Activated effector memory CD4-positive, alpha-beta T cell treated with anti-CD3 and anti-CD28 coated beads, Interleukin-2, amount 50 U/mL, for 16 hours (primary cell): ENCODE data around the gene RFNG.
"Not testable (repeated sequence)": the region's sequence is repeated elsewhere in the genome, so short reads cannot be mapped to it uniquely, and the experiment has no call there.

ENCODE experiments used
- DNase-seq: peaks from one replicate; pipeline ENCODE4 v3.0.0-alpha.2; 2020

RFNG gene

DNA sequence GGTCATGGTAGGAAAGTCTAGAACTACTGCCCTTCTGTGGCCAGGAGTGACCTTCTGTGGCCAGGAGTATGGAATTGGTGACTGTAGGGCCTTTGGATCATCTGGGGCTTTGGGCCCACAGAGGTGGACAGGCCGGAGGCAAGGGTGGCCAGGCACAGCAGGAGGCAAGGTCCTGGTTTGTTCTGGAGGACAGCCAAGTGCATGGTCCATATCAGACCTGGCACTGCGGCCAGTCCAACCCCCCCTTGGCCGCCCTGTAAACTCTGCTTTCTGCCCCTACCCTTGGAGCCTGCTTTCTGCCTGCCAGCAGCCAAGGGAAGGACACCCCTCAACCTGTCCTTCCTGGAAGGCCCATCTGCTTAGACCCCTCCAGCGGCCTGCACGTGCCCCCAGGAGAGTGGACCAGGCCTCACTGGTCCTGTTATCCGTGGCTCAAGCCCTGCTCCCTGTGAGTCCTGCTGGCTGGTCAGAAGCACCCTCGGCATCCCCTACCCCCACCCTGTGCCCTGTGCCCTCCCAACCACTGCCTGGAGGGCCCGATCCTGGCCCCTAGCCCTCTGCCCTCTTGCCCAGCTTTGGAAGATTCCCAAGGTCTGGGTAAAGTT is 11.8 kb downstream of the RFNG start:
- DNase-seq: no peak

DNA sequence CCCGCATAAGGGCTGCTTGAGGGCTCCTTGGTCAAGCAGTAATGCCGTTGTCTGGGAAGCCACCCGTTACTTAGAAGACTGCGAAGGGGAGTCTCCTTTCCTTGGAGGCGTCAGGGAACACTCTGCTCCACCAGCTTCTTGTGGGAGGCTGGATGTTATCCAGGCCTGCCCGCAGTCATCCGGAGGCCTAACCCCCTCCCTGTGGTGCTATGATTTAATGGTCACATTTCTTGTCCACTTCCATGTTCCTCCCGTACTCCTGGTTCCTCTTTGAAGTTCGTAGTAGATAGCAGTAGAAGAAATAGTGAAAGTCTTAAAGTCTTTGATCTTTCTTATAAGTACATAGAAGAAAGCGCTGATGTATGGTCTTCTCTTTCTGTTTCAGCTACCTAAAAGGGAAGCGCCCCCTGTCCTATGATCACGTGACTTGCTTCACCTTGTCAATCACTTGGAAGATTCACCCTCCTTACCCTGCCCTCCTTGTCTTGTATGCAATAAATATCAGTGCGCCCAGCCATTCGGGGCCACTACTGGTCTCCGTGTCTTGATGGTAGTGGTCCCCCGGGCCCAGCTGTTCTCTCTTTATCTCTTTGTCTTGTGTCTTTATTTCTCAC is 12.7 kb downstream of the RFNG start:
- not testable (repeated sequence) for DNase-seq

GRCh38 chr17:82037889-82038195 is 13.8 kb downstream of the RFNG start:
- no peak for DNase-seq

DNA sequence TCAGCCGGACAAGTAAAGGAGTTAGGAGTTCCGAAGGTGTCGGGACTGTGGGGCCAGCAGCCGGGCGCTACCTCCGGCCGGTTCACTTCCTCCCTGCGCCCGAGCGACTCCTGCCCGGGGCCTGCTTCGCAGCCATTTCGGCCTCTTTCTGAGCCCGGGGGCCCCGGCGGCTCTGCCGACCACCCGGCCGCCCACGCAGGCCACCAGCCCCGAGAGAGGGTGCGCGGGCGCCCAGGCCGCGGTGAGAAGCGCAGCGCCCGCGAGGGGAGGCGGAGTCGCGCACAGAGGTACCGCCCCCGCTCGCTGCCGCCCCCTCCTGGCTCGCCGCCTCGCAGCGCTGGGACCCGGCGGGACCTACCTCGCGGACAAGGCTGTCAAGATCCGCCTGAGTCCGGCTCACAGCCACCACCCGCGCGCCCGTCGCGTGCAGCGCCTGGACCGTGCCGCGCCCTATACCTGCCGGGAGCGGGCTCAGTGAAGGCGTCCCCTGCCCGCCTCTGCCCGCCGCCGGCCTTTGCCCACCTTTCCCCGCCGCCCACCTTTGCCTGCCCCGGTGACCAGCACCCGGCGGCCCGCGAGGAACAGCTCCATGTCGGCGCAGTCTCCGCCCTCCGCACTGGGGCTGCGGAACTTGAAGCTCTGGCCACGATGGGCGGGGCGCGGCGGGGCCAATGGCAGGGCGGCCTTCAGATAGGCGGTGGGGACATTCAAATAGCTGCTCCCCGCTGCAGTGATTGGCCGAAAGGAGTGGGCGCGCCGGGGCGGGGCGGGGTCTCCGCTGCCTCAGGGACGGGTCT is 14.3 kb downstream of the RFNG start, which contains the start of gene DCXR:
Gene DCXR, minus strand, starts transcription at position 606 of the 797 bp plus-strand sequence. Its CDS starts 15 bp downstream, at position 591.
- peak; percentile 98 for DNase-seq

- peak; percentile 68 for DNase-seq
Observed at GRCh38 chr17:82036634-82037091, 14.9 kb downstream of the RFNG start.

GRCh38 chr17:82035956-82036633 is 15.5 kb downstream of the RFNG start:
- DNase-seq: no peak

DNA sequence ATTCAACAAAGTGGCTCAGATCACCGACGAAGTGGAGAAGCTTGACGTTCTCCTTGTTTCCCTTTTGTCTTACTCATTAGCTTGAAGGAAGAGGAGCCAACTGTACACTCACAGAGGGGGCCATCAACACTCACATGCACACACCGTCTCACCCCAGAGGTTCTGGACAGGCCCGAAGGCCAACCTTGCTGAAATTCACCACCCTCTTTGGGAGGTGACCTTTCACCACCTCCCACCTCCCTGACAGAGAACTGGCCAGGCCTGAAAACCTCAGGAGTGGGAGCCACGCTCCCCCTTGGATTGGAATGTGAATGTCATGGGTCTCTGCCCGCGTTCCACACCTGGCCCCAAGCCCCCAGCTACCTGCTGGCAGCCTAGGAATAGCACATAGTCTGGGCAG is 16.1 kb downstream of the RFNG start:
- no peak for DNase-seq

DNA sequence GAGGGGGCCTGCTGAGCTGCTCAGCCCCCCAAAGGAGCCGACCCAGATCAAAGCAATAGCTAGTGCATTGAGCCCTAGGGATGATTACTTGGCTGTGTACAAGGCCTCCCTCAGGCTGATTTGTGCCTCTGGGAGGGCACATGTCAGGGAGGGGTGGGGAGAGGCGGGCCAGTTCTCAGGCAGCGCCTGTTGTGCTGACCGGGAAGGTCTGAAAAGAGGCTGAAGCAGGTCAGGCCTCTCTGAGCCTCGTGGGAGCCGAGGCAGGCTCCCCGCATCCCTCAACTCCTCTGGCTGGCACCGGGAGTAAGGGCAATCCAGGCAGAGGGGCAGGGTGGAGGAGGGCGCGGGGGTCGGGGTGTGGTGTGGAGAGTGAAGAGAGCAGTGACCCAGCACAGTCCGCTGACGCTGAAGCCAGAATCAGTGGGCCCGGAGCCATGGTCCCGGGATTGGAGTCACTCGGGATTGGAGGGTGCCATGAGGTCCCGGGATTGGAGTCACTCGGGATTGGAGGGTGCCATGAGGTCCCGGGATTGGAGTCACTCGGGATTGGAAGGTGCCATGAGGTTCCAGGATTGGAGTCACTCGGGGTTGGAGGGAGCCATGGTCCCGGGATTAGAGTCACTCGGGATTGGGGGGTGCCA is 17.1 kb downstream of the RFNG start:
- DNase-seq: no peak

DNA sequence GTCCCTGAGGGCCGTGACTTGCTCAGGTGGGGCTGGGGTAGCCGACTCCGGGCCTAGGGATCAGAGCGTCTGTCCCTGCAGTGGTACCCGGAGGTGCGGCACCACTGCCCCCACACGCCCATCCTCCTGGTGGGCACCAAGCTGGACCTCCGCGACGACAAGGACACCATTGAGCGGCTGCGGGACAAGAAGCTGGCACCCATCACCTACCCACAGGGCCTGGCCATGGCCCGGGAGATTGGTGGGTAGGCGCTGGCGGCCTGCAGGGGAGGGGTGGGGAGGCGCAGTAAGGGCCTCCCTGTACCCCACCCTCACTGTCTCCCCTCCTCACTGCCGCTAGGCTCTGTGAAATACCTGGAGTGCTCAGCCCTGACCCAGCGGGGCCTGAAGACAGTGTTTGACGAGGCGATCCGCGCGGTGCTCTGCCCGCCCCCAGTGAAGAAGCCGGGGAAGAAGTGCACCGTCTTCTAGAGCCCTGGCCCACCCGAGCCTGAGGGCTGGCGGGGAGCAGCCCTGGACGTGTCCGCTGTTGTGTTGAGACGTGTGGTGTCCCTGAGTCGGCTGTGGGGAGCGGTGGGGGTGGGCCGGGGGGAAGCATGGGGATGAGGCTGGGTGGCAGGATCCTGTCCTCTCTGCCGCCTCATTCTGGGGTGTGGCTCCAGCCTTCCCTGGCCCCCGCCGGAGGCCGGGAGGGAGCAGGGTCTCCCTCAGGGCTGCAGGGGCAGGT is 18.1 kb downstream of the RFNG start:
- DNase-seq: no peak

DNA sequence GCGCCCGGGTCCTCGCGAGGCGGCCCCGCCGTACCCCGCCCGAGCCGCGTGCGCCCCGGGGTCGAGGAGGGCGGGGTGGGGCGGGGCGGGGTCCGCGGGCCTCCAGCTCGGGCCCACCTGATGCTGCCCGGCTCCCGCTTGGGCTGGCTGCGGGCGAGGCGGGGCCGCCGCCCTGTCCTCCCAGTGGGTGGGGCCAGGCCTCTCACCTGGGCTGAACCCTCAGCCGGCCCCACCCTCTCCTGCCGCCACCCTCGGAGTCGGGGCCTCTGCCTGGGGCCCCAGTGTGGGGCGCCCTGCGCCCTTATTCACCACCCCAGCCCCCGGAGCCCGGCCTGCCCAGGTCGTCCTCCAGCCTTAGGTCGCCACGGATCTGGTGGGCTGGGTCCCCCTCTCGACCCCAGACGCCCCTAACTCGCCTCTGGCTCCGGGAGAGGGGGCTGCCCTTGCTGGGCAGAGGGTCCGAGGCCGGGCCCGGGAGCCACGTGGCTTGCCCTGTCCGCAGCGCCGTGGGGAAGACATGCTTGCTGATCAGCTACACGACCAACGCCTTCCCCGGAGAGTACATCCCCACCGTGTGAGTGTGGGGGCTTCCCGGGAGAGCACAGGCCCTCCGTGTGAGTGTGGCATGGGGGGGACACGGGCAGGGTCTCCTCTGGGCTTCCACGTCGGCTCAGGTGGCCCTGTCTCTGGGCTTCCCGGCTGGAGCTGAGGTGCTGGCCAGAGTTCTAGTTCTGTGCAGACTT is 19.6 kb downstream of the RFNG start:
- peak; percentile 75 for DNase-seq

DNA sequence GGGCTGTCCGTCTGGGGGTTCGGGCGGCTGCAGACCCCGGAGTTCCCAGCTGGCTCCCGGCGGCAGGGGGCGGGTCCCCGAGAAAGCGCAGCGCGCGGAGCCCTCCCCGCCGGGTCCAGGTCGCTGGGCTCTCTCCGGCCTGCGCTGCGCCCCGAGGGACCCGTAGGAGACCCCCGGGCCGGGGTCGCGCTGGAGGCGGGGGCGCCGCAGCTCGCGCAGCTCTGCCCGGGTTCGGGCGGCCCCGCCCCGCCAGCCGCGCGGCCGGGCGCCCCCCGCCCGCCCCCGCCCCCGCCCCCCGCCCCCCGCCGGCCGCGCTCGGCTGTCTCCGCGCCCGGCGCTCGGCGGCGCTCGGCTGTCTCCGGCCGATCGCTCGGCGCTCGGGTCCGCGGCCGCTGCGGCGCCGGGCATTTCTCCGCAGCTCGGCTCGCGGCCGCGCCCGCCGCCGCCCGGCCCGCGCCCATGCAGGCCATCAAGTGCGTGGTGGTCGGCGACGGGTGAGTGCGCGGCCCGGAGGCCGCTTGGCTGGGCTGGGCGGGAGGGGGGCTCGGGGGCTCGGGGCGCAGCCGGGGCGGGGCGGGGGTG is 20.2 kb downstream of the RFNG start, which contains the start of gene RAC3:
Gene RAC3, plus strand, starts transcription at position 376 of the 582 bp plus-strand sequence. Its CDS starts 84 bp downstream, at position 460.
- no peak for DNase-seq

- peak; percentile 92 for DNase-seq
Observed at GRCh38 chr17:82030470-82031302, 20.9 kb downstream of the RFNG start.

- DNase-seq: no peak
Observed at GRCh38 chr17:82029990-82030469, 21.6 kb downstream of the RFNG start.

- DNase-seq: no peak
Observed at GRCh38 chr17:82029391-82029790, 22.2 kb downstream of the RFNG start.

DNA sequence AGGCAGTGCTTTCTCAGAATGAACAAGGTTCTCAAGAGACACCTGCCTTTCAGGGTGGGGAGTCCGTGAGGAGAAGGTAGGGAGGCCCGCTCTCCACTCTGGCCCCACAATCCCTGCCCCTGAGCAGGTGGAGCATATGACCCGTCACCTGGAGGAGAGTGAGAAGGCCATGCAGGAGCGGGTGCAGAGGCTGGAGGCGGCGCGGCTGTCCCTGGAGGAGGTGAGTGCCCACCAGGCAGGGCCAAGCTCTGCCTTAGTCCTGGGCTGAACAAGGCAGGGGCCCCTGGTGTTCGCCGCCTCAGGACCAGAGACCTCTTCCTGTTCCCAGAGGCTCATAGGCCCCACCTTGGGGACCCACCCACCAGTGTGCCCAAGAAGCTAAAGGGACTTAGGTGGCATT is 22.6 kb downstream of the RFNG start:
- no peak for DNase-seq

DNA sequence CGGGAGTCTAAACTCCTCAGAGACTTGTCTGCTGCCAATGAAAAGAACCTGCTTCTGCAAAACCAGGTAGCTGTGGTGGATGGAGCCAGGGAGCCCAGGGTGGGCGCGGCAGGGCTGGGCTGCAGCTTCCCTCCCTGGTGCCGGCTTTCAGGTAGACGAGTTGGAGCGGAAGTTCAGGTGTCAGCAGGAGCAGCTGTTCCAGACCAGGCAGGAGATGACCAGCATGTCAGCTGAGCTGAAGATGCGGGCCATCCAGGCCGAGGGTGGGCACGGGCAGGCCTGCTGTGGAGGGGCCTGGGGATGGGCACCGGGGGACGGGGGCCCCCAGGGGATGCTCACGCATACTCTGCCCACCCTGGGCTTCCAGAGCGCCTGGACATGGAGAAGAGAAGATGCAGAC is 23.4 kb downstream of the RFNG start:
- no peak for DNase-seq

- DNase-seq: no peak
Observed at GRCh38 chr17:82025401-82026107, 26.1 kb downstream of the RFNG start.

GRCh38 chr17:82024859-82025258 is 26.8 kb downstream of the RFNG start:
- no peak for DNase-seq
